HK-2 (cell line): Measurements from ENCODE around the gene MAP2K4.

Source experiments
- DNase-seq: peaks from one replicate; pipeline ENCODE4 v3.0.0-alpha.2; 2018; ENCODE audit not compliant: unreplicated experiment

The MAP2K4 gene

DNA sequence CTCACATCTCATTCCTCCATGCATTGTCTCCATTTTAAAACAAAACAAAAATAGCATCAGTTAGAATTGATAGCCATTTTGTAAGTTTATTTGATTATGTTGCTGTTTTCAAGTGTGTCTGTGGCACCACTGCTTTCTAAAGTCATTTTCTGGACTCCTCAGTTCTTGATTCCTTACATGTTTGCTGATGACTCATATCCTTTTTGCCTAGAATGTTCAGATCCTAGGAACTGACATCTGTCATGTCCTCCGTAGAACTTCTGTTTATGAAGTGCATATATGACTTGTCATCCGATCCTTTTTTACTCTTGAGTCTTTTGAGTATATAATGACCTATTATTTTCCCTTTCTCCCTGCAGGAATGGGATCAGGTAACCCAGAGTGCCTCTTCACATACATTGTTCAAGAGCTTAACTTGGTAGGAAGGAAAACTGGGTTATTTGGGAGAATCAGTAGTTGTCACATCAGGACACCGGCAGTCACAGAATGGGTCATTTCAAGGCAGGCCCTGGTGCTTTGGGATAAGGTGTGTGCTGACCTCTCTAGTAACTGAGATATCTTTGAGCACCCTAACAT lies 69.2 kb downstream of the MAP2K4 start:
- no peak for DNase-seq

DNA sequence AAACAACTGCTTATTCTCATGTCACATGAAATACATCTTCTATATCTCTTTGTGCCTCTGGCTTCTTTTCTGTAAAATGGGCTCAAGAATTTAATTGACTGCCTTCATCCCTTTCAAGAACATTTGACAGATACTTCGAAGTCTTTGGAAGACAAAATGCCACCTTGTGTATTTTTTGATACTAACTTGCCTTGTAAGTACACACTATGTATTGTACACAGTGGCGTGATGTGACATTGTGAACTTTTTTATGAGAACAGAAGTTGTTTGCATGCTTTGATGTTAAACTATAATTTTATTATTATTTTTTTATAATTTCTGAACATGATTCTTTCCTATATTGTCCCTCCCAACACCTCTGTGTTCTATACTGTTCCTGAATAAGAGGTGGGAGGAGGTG lies 73.7 kb downstream of the MAP2K4 start:
- no peak for DNase-seq

- no peak for DNase-seq
Measured at GRCh38 chr17:12095522-12095921, 74.8 kb downstream of the MAP2K4 start.

- DNase-seq, result no peak
Measured at GRCh38 chr17:12097326-12097725, 76.6 kb downstream of the MAP2K4 start.

- no peak for DNase-seq
Measured at GRCh38 chr17:12098568-12098967, 77.9 kb downstream of the MAP2K4 start.

GRCh38 chr17:12099412-12099811 lies 78.7 kb downstream of the MAP2K4 start:
- no peak for DNase-seq

DNA sequence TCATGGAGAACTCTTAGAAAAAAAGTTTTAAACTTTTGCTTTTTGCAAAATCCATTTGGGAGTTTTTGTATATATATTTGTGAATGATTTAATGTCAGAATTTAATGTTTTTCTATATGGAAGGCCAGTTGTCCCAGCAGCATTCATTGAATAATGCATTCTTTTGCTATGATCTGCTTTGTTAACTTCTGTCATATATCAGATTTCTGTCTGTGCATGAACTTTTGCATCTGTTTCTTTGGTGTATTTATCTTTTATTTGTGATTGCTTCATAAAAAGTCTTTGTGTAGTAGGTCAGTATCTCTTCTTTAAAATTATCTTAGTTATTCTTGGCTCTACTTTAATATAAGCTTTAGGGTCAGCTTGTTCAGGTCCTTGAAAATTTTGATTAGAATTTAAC lies 84.2 kb downstream of the MAP2K4 start:
- no peak for DNase-seq

- DNase-seq, result no peak
Measured at GRCh38 chr17:12107905-12108304, 87.2 kb downstream of the MAP2K4 start.

DNA sequence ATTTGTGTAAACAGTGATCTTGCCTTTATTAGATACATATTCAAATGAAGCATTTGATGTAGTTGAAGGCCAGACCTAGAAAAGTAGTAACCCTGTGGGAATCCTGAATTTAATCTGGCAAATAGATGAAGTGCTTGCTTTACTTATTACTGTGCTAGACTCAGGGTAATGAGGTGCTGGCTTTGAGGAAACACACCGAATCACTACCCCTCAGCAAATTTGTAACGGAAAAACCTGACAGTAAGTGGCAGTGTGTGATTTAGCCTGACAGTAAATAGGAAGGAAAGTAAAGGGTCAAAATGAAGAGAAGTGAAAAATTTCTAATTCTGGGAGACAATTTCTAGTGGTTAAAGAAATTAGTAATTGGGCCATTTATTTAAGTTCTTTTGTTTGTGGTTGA lies 90.2 kb downstream of the MAP2K4 start:
- DNase-seq, result no peak

- no peak for DNase-seq
Measured at GRCh38 chr17:12113156-12113555, 92.5 kb downstream of the MAP2K4 start.

GRCh38 chr17:12114686-12115418 lies 94.2 kb downstream of the MAP2K4 start:
- no peak for DNase-seq

DNA sequence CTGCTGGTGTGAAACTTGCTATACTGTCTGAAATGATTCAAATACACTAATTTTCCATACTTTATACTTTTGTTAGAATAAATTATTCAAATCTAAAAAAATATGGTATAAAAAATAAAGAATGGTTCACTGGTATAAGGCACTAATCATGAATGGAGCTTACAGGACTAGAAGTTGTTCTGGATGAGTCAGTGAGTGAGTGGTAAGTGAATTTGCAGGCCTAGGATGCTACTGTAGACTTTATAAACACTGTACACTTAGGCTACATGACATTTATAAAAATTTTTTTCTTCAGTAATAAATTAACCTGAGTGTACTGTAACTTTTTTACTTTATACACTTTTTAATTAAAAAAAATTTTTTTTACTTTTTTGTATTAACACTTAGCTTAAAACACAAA lies 95.5 kb downstream of the MAP2K4 start:
- no peak for DNase-seq

- DNase-seq, result no peak
Measured at GRCh38 chr17:12118617-12119016, 97.9 kb downstream of the MAP2K4 start.

DNA sequence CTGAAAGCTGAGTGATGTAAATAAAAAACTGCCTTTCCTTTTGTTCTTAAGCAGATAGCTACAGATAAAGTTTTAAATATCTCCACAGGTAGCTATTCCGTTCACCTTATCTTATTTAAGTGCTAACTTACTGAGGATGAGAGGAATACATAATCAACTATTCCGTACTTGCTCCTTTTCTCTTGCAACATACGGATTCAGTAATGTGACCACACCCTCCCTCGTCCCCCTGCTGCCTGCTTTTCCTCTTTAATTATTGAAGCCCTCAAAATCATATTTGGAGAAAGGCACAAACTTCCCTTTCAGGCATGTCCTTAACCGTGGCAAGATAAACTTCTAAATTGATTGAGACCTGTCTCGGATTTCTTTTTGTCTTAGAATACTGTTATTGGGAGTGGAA lies 101.4 kb downstream of the MAP2K4 start:
- no peak for DNase-seq

- no peak for DNase-seq
Measured at GRCh38 chr17:12127177-12127576, 106.5 kb downstream of the MAP2K4 start.

DNA sequence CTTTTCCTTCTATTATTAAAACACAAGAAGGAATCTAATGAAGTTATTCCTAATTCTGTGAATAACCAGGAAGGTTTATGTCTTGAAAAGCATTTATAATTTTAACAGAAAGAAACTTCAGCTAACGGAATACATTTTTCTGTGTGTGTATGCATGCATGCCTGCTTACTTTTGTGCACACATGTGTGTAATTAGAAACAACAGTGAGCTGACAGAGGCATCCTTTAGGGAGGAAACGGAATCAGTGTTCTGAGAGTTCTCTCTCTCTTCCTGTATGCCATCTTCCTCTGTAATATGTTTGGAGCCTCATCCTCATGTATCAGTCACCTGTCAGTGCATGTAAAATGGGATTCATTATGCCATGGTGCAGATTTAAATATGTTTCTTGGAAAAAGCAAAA lies 107.0 kb downstream of the MAP2K4 start:
- DNase-seq, result no peak

DNA sequence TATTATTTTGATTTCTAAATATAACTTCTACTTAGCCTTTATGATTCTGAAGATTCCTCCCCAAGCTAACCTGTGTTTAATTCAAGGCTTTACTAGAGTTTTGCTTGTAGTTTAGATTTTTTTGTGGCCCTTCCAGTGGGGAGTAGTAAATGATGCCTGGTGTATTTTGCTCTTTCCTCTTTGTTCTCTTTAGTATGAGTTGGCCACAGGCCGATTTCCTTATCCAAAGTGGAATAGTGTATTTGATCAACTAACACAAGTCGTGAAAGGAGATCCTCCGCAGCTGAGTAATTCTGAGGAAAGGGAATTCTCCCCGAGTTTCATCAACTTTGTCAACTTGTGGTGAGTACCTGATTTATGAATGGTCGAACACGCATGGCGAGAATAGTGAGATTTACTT lies 108.3 kb downstream of the MAP2K4 start:
- DNase-seq, result no peak

GRCh38 chr17:12133183-12133582 lies 112.5 kb downstream of the MAP2K4 start:
- no peak for DNase-seq

- DNase-seq, result no peak
Measured at GRCh38 chr17:12134101-12134500, 113.4 kb downstream of the MAP2K4 start.

DNA sequence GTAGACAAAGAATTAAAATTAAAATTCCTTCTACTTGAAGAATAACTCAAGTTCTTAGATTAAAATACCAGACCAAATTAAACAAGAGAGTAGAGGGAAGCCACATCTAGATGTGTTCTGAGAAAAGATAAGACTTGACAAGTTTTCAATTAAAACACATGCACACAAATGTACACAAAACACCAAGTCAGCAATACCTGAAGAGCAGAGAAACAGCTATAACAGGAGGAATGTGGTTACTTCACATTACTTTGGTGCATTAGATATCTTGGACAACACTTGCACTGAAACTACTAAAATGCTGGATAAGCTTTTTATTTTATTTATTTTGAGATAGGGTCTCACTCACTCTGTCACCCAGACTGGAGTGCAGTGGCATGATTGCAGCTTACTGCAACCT lies 113.9 kb downstream of the MAP2K4 start:
- no peak for DNase-seq

- DNase-seq, result no peak
Measured at GRCh38 chr17:12136243-12136642, 115.6 kb downstream of the MAP2K4 start.

DNA sequence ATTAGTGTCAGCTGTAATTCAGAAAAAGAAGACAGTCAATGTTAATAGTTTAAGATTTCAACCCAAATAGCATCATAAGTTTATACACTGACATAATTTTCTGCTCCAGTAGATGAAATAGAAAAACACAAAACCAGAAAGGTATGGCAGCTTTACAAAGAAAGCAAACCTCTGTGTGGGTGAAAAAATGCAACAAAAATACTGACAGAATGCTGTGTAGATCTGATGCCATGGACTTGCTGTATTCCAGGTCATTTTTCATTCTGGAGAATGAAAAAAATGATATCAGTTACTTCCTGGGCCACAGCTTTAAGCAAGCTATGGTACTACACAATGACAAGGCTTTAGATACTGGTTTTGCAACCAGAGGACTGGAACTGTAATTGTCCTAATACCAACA lies 116.0 kb downstream of the MAP2K4 start:
- no peak for DNase-seq

DNA sequence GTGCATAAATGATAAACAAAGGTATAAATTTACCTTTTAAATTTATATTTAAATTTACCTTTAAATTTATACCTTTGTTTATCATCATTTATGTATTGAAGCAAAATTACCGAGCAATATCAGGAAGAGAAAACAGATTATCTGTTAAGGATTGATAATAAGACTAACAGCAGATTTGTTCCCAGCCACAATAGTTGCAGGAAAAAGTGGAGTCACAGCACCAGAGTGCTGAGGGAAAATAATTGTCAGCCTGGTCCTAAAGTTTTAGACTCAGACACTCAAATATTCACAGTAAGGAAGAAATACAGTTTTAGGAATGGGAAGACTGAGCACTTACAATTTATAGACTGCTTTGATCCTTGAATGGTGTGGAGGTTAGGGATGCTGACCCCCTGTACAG lies 117.2 kb downstream of the MAP2K4 start:
- no peak for DNase-seq

- DNase-seq, result no peak
Measured at GRCh38 chr17:12140685-12141084, 120.0 kb downstream of the MAP2K4 start.
